ENCODE data around the gene VRK2.
"Not testable (repeated sequence)": the region's sequence is repeated elsewhere in the genome, so short reads cannot be mapped to it uniquely, and the experiment has no call there.

The VRK2 gene

DNA sequence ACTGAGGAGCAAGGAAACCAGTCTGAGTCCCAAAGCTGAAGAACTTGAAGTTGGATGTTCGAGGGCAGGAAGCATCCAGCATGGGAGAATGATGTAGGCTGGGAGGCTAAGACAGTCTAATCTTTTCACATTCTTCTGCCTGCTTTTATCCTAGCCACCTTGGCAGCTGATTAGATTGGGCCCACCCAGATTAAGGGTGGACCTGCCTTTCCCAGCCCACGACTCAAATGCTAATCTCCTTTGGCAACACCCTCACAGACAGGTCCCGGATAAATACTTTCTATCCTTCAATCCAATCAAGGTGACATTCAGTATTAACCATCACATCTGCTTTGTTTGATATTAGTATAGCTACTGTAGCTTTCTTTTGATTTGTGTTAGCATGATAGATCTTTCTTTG, 27.1 kb downstream of the VRK2 start:
- DNase-seq, result no peak
- H2BK120ac ChIP-seq (ENCODE audit: insufficient read depth, low read length, poor library complexity), result no peak overlapping the region
- H3K4me3 ChIP-seq (ENCODE audit: low read depth, low read length), result no peak overlapping the region
- no peak overlapping the region for H4K12ac ChIP-seq (ENCODE audit: low read depth, low read length)
- H3K9me3 ChIP-seq (ENCODE audit: insufficient read depth, low read depth, low read length), result no peaks in the 10 kb centered on the region
- no peak overlapping the region for H3K4ac ChIP-seq (ENCODE audit: low read depth, low read length)
- no peak overlapping the region for H2AK5ac ChIP-seq (ENCODE audit: low read length)
- no peak overlapping the region for H4K8ac ChIP-seq (ENCODE audit: low read depth, low read length)
- H3K27me3 ChIP-seq (ENCODE audit: insufficient read depth, low read length), result no peaks in the 10 kb centered on the region
- H3K23ac ChIP-seq (ENCODE audit: low read length), result no peak overlapping the region
- H3K18ac ChIP-seq (ENCODE audit: low read length), result no peak overlapping the region
- no peak overlapping the region for H3K27ac ChIP-seq (ENCODE audit: low read depth, low read length)
- H3K9ac ChIP-seq (ENCODE audit: low read length), result no peak overlapping the region
- WGBS (ENCODE audit: extremely low coverage, insufficient coverage, insufficient read length), result no CpG with 5 or more reads among the region's 3 CpGs
- no peaks in the 10 kb centered on the region for H3K79me1 ChIP-seq (ENCODE audit: low read length)
- H4K91ac ChIP-seq (ENCODE audit: low read depth, low read length), result no peak overlapping the region
- no peak overlapping the region for H3K14ac ChIP-seq (ENCODE audit: low read length)
- no peak overlapping the region for H2AFZ ChIP-seq (ENCODE audit: insufficient read depth, low read length, poor library complexity)
- H2BK12ac ChIP-seq (ENCODE audit: low read length), result no peak overlapping the region
- no peaks in the 10 kb centered on the region for H3K36me3 ChIP-seq (ENCODE audit: control insufficient read depth in 1 of 2, insufficient read depth in 2 of 2, low read length in 2 of 2)
- H3K79me2 ChIP-seq (ENCODE audit: control insufficient read depth, insufficient read depth, low read length, poor library complexity), result no peaks in the 10 kb centered on the region
- no peak overlapping the region for H3K4me2 ChIP-seq (ENCODE audit: low read length)
- H3K4me1 ChIP-seq (ENCODE audit: control insufficient read depth in 1 of 2, insufficient read depth in 2 of 2, low read length in 2 of 2), result no peaks in the 10 kb centered on the region
- H2BK5ac ChIP-seq (ENCODE audit: low read depth, low read length, poor library complexity), result no peak overlapping the region

GRCh38 chr2:58081000-58081399, 34.4 kb downstream of the VRK2 start:
- Histone ChIP-seq H3K14ac (ENCODE audit: low read length) (no peak overlapping the region), H2BK120ac (ENCODE audit: insufficient read depth, low read length, poor library complexity) (no peak overlapping the region), H3K79me1 (ENCODE audit: low read length) (no peaks in the 10 kb centered on the region), H3K4me3 (ENCODE audit: low read depth, low read length) (no peak overlapping the region), H4K12ac (ENCODE audit: low read depth, low read length) (no peak overlapping the region), H3K4ac (ENCODE audit: low read depth, low read length) (no peak overlapping the region), H2BK5ac (ENCODE audit: low read depth, low read length, poor library complexity) (no peak overlapping the region), H3K4me1 (ENCODE audit: control insufficient read depth in 1 of 2, insufficient read depth in 2 of 2, low read length in 2 of 2) (no peaks in the 10 kb centered on the region), H4K91ac (ENCODE audit: low read depth, low read length) (no peak overlapping the region), H2BK12ac (ENCODE audit: low read length) (no peak overlapping the region), H3K18ac (ENCODE audit: low read length) (no peak overlapping the region), H3K4me2 (ENCODE audit: low read length) (no peak overlapping the region), H3K79me2 (ENCODE audit: control insufficient read depth, insufficient read depth, low read length, poor library complexity) (no peaks in the 10 kb centered on the region), H3K36me3 (ENCODE audit: control insufficient read depth in 1 of 2, insufficient read depth in 2 of 2, low read length in 2 of 2) (no peaks in the 10 kb centered on the region), H2AFZ (ENCODE audit: insufficient read depth, low read length, poor library complexity) (no peak overlapping the region), H2AK5ac (ENCODE audit: low read length) (no peak overlapping the region), H3K27me3 (ENCODE audit: insufficient read depth, low read length) (no peaks in the 10 kb centered on the region), H3K9ac (ENCODE audit: low read length) (no peak overlapping the region), H4K8ac (ENCODE audit: low read depth, low read length) (no peak overlapping the region), H3K23ac (ENCODE audit: low read length) (no peak overlapping the region), H3K27ac (ENCODE audit: low read depth, low read length) (no peak overlapping the region), H3K9me3 (ENCODE audit: insufficient read depth, low read depth, low read length) (no peaks in the 10 kb centered on the region)
- DNase-seq, result no peak

DNA sequence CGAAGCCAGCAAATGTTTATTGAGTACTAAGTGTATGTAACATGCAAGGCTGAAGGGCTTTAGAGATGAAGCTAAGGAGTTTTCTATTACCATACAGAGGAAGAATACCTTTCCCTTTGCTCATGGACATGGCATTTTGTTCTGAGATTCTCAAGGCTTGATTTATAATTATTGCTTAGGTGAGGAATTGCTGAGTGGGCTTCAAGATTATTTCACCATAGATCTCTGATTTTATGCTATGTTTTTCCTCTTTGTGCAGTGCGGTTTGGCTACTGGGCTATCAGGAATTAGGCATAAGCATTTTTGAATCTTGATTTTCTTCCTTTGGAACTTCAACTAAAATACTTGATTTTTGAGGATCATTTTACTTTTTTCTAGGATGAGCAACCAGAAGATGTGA, 42.5 kb downstream of the VRK2 start:
- no peaks in the 10 kb centered on the region for H3K27me3 ChIP-seq (ENCODE audit: insufficient read depth, low read length)
- peaks cover 0 to 2% of the 10 kb centered on the region in 2 experiments for H3K36me3 ChIP-seq (ENCODE audit: control insufficient read depth in 1 of 2, insufficient read depth in 2 of 2, low read length in 2 of 2)
- H3K27ac ChIP-seq (ENCODE audit: low read depth, low read length), result no peak overlapping the region
- no peak overlapping the region for H2BK12ac ChIP-seq (ENCODE audit: low read length)
- no peaks in the 10 kb centered on the region for H3K4me1 ChIP-seq (ENCODE audit: control insufficient read depth in 1 of 2, insufficient read depth in 2 of 2, low read length in 2 of 2)
- H2BK5ac ChIP-seq (ENCODE audit: low read depth, low read length, poor library complexity), result no peak overlapping the region
- no peak overlapping the region for H3K14ac ChIP-seq (ENCODE audit: low read length)
- no peaks in the 10 kb centered on the region for H3K79me1 ChIP-seq (ENCODE audit: low read length)
- no peak overlapping the region for H3K9ac ChIP-seq (ENCODE audit: low read length)
- WGBS (ENCODE audit: extremely low coverage, insufficient coverage, insufficient read length), result no CpG with 5 or more reads among the region's 2 CpGs
- no peak overlapping the region for H3K4me2 ChIP-seq (ENCODE audit: low read length)
- H2BK120ac ChIP-seq (ENCODE audit: insufficient read depth, low read length, poor library complexity), result no peak overlapping the region
- H4K91ac ChIP-seq (ENCODE audit: low read depth, low read length), result no peak overlapping the region
- H4K8ac ChIP-seq (ENCODE audit: low read depth, low read length), result no peak overlapping the region
- H4K12ac ChIP-seq (ENCODE audit: low read depth, low read length), result no peak overlapping the region
- H3K79me2 ChIP-seq (ENCODE audit: control insufficient read depth, insufficient read depth, low read length, poor library complexity), result no peaks in the 10 kb centered on the region
- no peak overlapping the region for H3K23ac ChIP-seq (ENCODE audit: low read length)
- no peaks in the 10 kb centered on the region for H3K9me3 ChIP-seq (ENCODE audit: insufficient read depth, low read depth, low read length)
- H3K4me3 ChIP-seq (ENCODE audit: low read depth, low read length), result no peak overlapping the region
- no peak overlapping the region for H2AK5ac ChIP-seq (ENCODE audit: low read length)
- H3K4ac ChIP-seq (ENCODE audit: low read depth, low read length), result no peak overlapping the region
- no peak overlapping the region for H2AFZ ChIP-seq (ENCODE audit: insufficient read depth, low read length, poor library complexity)
- DNase-seq, result no peak
- H3K18ac ChIP-seq (ENCODE audit: low read length), result no peak overlapping the region

DNA sequence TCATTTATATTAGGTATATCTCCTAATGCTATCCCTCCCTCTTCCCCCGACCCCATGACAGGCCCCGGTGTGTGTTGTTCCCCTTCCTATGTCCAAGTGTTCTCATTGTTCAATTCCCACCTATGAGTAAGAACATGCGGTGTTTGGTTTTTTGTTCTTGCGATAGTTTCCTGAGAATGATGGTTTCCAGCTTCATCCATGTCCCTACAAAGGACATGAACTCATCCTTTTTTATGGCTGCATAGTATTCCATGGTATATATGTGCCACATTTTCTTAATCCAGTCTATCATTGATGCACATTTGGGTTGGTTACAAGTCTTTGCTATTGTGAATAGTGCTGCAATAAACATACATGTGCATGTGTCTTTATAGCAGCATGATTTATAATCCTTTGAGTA, 46.2 kb downstream of the VRK2 start:
- not testable (repeated sequence) for H3K79me1 ChIP-seq (ENCODE audit: low read length); H3K4me2 ChIP-seq (ENCODE audit: low read length); H4K8ac ChIP-seq (ENCODE audit: low read depth, low read length); H3K9me3 ChIP-seq (ENCODE audit: insufficient read depth, low read depth, low read length); DNase-seq; H3K4me1 ChIP-seq (ENCODE audit: control insufficient read depth in 1 of 2, insufficient read depth in 2 of 2, low read length in 2 of 2); H2BK12ac ChIP-seq (ENCODE audit: low read length); H3K79me2 ChIP-seq (ENCODE audit: control insufficient read depth, insufficient read depth, low read length, poor library complexity); H2AFZ ChIP-seq (ENCODE audit: insufficient read depth, low read length, poor library complexity); H4K12ac ChIP-seq (ENCODE audit: low read depth, low read length); H2AK5ac ChIP-seq (ENCODE audit: low read length); H2BK120ac ChIP-seq (ENCODE audit: insufficient read depth, low read length, poor library complexity); H3K14ac ChIP-seq (ENCODE audit: low read length); H3K4ac ChIP-seq (ENCODE audit: low read depth, low read length); H3K36me3 ChIP-seq (ENCODE audit: control insufficient read depth in 1 of 2, insufficient read depth in 2 of 2, low read length in 2 of 2); H4K91ac ChIP-seq (ENCODE audit: low read depth, low read length); H3K4me3 ChIP-seq (ENCODE audit: low read depth, low read length); H3K9ac ChIP-seq (ENCODE audit: low read length); H3K23ac ChIP-seq (ENCODE audit: low read length); H3K18ac ChIP-seq (ENCODE audit: low read length); H2BK5ac ChIP-seq (ENCODE audit: low read depth, low read length, poor library complexity); H3K27ac ChIP-seq (ENCODE audit: low read depth, low read length); H3K27me3 ChIP-seq (ENCODE audit: insufficient read depth, low read length)
- WGBS (ENCODE audit: extremely low coverage, insufficient coverage, insufficient read length), result no CpG with 5 or more reads among the region's 4 CpGs

DNA sequence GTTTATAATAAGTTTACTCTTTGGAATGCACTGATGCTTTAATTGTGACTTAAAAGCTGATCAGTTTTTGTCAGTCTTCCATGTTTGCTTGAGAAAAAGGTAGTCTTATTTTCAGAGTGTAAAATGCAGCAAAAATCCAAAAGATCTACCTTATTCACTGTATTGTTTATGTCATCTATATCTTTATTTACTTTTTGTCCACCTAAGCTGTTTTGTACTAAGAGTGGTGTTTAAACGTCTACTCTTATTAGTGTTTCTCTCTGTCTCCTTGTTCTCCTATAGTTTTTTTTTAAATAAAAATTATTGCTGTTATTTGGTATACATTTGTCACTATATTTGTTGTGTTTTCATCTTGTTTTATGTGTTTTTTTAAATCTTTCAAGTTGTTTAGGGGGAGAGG, 50.4 kb downstream of the VRK2 start:
- H3K18ac ChIP-seq (ENCODE audit: low read length), result no peak overlapping the region
- no peak overlapping the region for H2BK12ac ChIP-seq (ENCODE audit: low read length)
- H3K4me1 ChIP-seq (ENCODE audit: control insufficient read depth in 1 of 2, insufficient read depth in 2 of 2, low read length in 2 of 2), result no peaks in the 10 kb centered on the region
- H4K8ac ChIP-seq (ENCODE audit: low read depth, low read length), result no peak overlapping the region
- no peak overlapping the region for H3K27ac ChIP-seq (ENCODE audit: low read depth, low read length)
- no CpG with 5 or more reads among the region's 1 CpG for WGBS (ENCODE audit: extremely low coverage, insufficient coverage, insufficient read length)
- no peak overlapping the region for H3K23ac ChIP-seq (ENCODE audit: low read length)
- no peak overlapping the region for H3K9ac ChIP-seq (ENCODE audit: low read length)
- no peak overlapping the region for H2BK5ac ChIP-seq (ENCODE audit: low read depth, low read length, poor library complexity)
- H3K27me3 ChIP-seq (ENCODE audit: insufficient read depth, low read length), result no peaks in the 10 kb centered on the region
- H3K79me2 ChIP-seq (ENCODE audit: control insufficient read depth, insufficient read depth, low read length, poor library complexity), result no peaks in the 10 kb centered on the region
- H3K9me3 ChIP-seq (ENCODE audit: insufficient read depth, low read depth, low read length), result no peaks in the 10 kb centered on the region
- H3K4me3 ChIP-seq (ENCODE audit: low read depth, low read length), result no peak overlapping the region
- H2AFZ ChIP-seq (ENCODE audit: insufficient read depth, low read length, poor library complexity), result no peak overlapping the region
- no peak overlapping the region for H3K4me2 ChIP-seq (ENCODE audit: low read length)
- no peak overlapping the region for H4K91ac ChIP-seq (ENCODE audit: low read depth, low read length)
- no peak overlapping the region for H2AK5ac ChIP-seq (ENCODE audit: low read length)
- no peak overlapping the region for H2BK120ac ChIP-seq (ENCODE audit: insufficient read depth, low read length, poor library complexity)
- H4K12ac ChIP-seq (ENCODE audit: low read depth, low read length), result no peak overlapping the region
- H3K36me3 ChIP-seq (ENCODE audit: control insufficient read depth in 1 of 2, insufficient read depth in 2 of 2, low read length in 2 of 2), result no peaks in the 10 kb centered on the region
- no peaks in the 10 kb centered on the region for H3K79me1 ChIP-seq (ENCODE audit: low read length)
- no peak overlapping the region for H3K14ac ChIP-seq (ENCODE audit: low read length)
- no peak for DNase-seq
- no peak overlapping the region for H3K4ac ChIP-seq (ENCODE audit: low read depth, low read length)

All from trophoblast cell (in vitro differentiated cells and primary cell).